Measurements from ENCODE around the gene LPXN. TPM values are rescaled to one million over a fixed set of nuclear protein-coding genes. Genes with fewer than 3 reads are reported as not detected.

The LPXN gene
- total and polyA plus RNA-seq, 10 donors = 50.8 to 83.7 (median 65.5) TPM

GRCh38 chr11:58592760-58593472 is 17.3 kb upstream of the LPXN start:
- TF ChIP-seq POLR2A (IDR thresholded peaks at IDR 0.05) (no peak), POLR2AphosphoS5 (IDR thresholded peaks at IDR 0.05) (no peak), CTCF (IDR thresholded peaks at IDR 0.05 in 8 of 11, conservative IDR thresholded peaks at IDR 0.05 in 3 of 11) (no peak)
- intact Hi-C loops (cut with DNase I; ENCODE audit: low total_unique reads) = no loop called here
- 85 to 93% (median 89%) methylated on average over 5 of the region's 5 CpGs for WGBS, 5 donors

GRCh38 chr11:58591659-58592058 is 16.0 kb upstream of the LPXN start:
- no peak overlapping the region for H3K27ac ChIP-seq
- TF ChIP-seq CTCF (IDR thresholded peaks at IDR 0.05 in 8 of 11, conservative IDR thresholded peaks at IDR 0.05 in 3 of 11) = no peak
- TF ChIP-seq POLR2A (IDR thresholded peaks at IDR 0.05) = no peak
- TF ChIP-seq POLR2AphosphoS5 (IDR thresholded peaks at IDR 0.05) = no peak
- WGBS, 5 donors = 94 to 97% (median 96%) methylated on average over 3 of the region's 3 CpGs

More at GRCh38 chr11:58592760-58593472, 17.3 kb upstream of the LPXN start:
- Histone ChIP-seq H3K4me3 (no peak overlapping the region), H3K27ac (no peak overlapping the region), H3K36me3 (peaks cover 0 to 57% (median 2%) of the 10 kb centered on the region in 6 donors), H3K4me1 (peaks cover 0 to 51% (median 13%) of the 10 kb centered on the region in 6 donors), H3K27me3 (replicated peaks in 1 of 7) (no peaks in the 10 kb centered on the region), H3K9me3 (no peaks in the 10 kb centered on the region)
- no peak for DNase-seq

GRCh38 chr11:58586998-58587397 is 11.3 kb upstream of the LPXN start:
- WGBS, 5 donors = 61 to 72% (median 65%) methylated on average over 2 of the region's 2 CpGs
- Histone ChIP-seq H3K27me3 (replicated peaks in 1 of 7) (no peaks in the 10 kb centered on the region), H3K27ac (no peak overlapping the region), H3K36me3 (peaks cover 0 to 52% (median 2%) of the 10 kb centered on the region in 6 donors), H3K4me1 (peaks cover 16 to 69% (median 50%) of the 10 kb centered on the region in 6 donors), H3K9me3 (no peaks in the 10 kb centered on the region), H3K4me3 (no peak overlapping the region)
- TF ChIP-seq POLR2A (IDR thresholded peaks at IDR 0.05) = no peak
- no peak for TF ChIP-seq POLR2AphosphoS5 (IDR thresholded peaks at IDR 0.05)
- TF ChIP-seq CTCF (IDR thresholded peaks at IDR 0.05 in 8 of 11, conservative IDR thresholded peaks at IDR 0.05 in 3 of 11) = no peak
- intact Hi-C loops (cut with DNase I; ENCODE audit: low total_unique reads) = no loop called here
- DNase-seq = no peak

More at GRCh38 chr11:58591659-58592058, 16.0 kb upstream of the LPXN start:
- Histone ChIP-seq H3K27me3 (replicated peaks in 1 of 7) (no peaks in the 10 kb centered on the region), H3K36me3 (peaks cover 0 to 65% (median 2%) of the 10 kb centered on the region in 6 donors), H3K4me1 (peaks cover 0 to 51% (median 17%) of the 10 kb centered on the region in 6 donors), H3K4me3 (no peak overlapping the region), H3K9me3 (no peaks in the 10 kb centered on the region)
- intact Hi-C loops (cut with DNase I; ENCODE audit: low total_unique reads) = no loop called here
- no peak for DNase-seq

- whole genome bisulfite sequencing, 5 donors = 77 to 84% (median 80%) methylated on average over 1 of the region's 1 CpG
- DNase-seq = no peak
- intact Hi-C loops (cut with DNase I; ENCODE audit: low total_unique reads) = no loop called here
- Histone ChIP-seq H3K4me1 (peaks cover 34 to 80% (median 70%) of the 10 kb centered on the region in 6 donors), H3K36me3 (peaks cover 0 to 37% (median 2%) of the 10 kb centered on the region in 6 donors), H3K27me3 (replicated peaks in 1 of 7) (no peaks in the 10 kb centered on the region), H3K4me3 (no peak overlapping the region), H3K9me3 (no peaks in the 10 kb centered on the region), H3K27ac (no peak overlapping the region)
- TF ChIP-seq POLR2A (IDR thresholded peaks at IDR 0.05) (no peak), POLR2AphosphoS5 (IDR thresholded peaks at IDR 0.05) (no peak), CTCF (IDR thresholded peaks at IDR 0.05 in 8 of 11, conservative IDR thresholded peaks at IDR 0.05 in 3 of 11) (no peak)
Measured at GRCh38 chr11:58582437-58582836, 6.8 kb upstream of the LPXN start.

Data from spleen (tissue), 11 donors.